ENCODE data around the gene RNF220.

The RNF220 gene

GRCh38 chr1:44594353-44594752 lies 189.3 kb downstream of the RNF220 start:
- H3K27ac ChIP-seq, result no peak overlapping the region
- no peak for TF ChIP-seq ZFX (IDR thresholded peaks at IDR 0.05)
- TF ChIP-seq CTCF (conservative IDR thresholded peaks at IDR 0.05), result no peak

GRCh38 chr1:44594871-44595735 lies 190.0 kb downstream of the RNF220 start:
- no peak overlapping the region for H3K27ac ChIP-seq
- TF ChIP-seq CTCF (conservative IDR thresholded peaks at IDR 0.05) (peak; percentile 99), ZFX (IDR thresholded peaks at IDR 0.05) (no peak)

- TF ChIP-seq CTCF (conservative IDR thresholded peaks at IDR 0.05) (no peak), ZFX (IDR thresholded peaks at IDR 0.05) (no peak)
These were observed 191.5 kb downstream of the RNF220 start for GRCh38 chr1:44596511-44596910.

GRCh38 chr1:44598167-44598566 lies 193.1 kb downstream of the RNF220 start:
- TF ChIP-seq ZFX (IDR thresholded peaks at IDR 0.05) (no peak), CTCF (conservative IDR thresholded peaks at IDR 0.05) (no peak)
- no peak overlapping the region for H3K27ac ChIP-seq

More at GRCh38 chr1:44596511-44596910, 191.5 kb downstream of the RNF220 start:
- no peak overlapping the region for H3K27ac ChIP-seq

- no peak overlapping the region for H3K27ac ChIP-seq
- TF ChIP-seq CTCF (conservative IDR thresholded peaks at IDR 0.05) (no peak), ZFX (IDR thresholded peaks at IDR 0.05) (no peak)
These were observed 197.9 kb downstream of the RNF220 start for GRCh38 chr1:44602634-44603628.

GRCh38 chr1:44603718-44604117 lies 198.7 kb downstream of the RNF220 start:
- no peak for TF ChIP-seq CTCF (conservative IDR thresholded peaks at IDR 0.05)
- no peak for TF ChIP-seq ZFX (IDR thresholded peaks at IDR 0.05)
- no peak overlapping the region for H3K27ac ChIP-seq

All from C4-2B (cell line).